T47D (cell line): ENCODE data around the gene FHIT.
A peak's percentile ranks its signal among the peaks of the same experiment; 100 is the strongest.

Experiments
- DNase-seq, 2 experiments: peaks; one replicate each; pipeline versions ENCODE4 v3.0.0 to v3.0.0-alpha.2; 2011 to 2012; ENCODE audit warnings: low read depth in 1 of 2, low spot score in 1 of 2
- JUND ChIP-seq: IDR thresholded peaks from 2 replicates; pipeline ENCODE4 v1.6.1; 2012; ENCODE audit warnings: low read depth
- in situ Hi-C: cut with HindIII; loops from 2 replicates; pipeline ENCODE4 v1.10.0; 2016; ENCODE audit warnings: low sequenced_read_pairs, low pct_unique_long_range_greater_than_20kb

The FHIT gene

DNA sequence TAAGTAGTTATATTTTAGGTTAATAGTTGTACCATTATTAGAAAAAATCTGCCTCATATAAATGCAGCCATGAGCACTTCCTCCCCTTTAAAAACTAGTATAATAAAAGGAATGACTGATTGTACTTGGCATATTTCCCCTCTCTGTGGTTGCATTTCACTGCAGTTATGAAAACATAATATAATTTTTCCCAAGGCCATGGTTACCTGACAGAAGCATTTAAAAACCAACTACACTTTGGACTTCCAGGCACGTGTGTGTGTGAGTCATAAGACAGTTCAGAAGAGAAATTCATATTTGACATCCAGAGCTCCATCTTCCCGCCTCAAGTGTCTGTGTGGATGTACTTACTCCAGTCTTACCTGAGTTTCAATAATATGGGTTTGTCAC lies 1373.2 kb downstream of the FHIT start:
- TF ChIP-seq JUND = no peak
- in situ Hi-C loops = no loop called here
- no peak for DNase-seq

DNA sequence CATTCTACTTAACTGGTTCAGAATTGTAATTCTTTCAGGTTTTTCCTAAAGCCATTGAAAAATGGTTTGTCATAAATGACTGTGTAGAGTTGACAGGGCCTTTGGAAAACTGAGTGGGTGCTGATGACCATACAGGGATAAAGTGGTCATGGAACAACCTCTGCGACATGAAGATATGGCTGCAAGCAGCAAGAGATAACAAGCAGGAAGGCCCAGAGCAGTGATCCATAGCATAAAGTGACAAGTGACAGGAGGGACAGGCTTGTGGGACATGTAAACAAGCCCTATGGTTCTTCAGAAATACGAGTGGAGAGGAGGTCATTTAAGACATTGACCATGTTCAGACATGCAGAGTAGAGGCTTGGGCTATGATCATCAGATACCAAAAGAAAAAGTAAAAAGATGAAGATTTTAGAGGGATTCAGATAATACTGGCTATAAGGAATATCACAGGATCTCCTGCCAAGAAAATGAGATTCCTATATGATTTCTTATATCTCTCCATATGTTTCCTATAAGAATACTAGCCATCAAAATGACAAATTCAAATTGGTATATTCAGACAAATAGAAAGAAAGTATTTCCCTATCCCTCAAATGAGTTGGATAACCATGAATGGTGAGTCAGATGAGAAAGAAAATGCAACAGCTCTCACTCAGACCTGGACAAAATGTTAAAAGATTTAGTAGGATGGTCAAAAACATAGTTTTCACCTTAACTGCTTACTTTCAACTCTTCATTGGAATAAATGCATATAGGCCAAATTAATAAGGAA lies 1373.8 kb downstream of the FHIT start:
- DNase-seq = no peak
- TF ChIP-seq JUND = no peak
- in situ Hi-C loops = no loop called here

DNA sequence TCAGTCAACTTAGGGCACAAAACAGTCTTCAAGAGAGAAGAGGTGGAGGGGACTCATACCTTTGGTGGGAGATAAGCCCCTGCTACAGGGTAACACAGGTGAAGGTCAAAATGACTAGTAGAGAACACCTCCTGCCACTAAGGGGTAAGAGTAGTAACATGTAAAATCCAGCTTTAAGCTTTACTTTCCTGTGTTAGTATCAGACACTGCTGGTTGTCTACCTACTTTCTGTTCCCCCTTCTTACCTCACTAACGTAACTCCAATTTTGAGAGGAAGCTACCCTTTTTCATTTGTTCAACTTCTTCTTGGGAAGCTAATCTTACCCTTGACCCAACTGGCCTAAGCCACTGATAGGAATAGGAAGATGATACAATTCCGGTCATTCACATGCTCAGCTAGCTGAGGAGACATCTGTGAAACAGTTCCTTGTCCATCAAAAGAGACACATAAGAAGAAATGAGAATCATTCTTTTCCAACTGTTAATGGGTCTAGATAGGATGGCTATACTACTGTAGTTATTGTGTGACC lies 1374.7 kb downstream of the FHIT start:
- no peak for TF ChIP-seq JUND
- DNase-seq = no peak
- in situ Hi-C loops = no loop called here

DNA sequence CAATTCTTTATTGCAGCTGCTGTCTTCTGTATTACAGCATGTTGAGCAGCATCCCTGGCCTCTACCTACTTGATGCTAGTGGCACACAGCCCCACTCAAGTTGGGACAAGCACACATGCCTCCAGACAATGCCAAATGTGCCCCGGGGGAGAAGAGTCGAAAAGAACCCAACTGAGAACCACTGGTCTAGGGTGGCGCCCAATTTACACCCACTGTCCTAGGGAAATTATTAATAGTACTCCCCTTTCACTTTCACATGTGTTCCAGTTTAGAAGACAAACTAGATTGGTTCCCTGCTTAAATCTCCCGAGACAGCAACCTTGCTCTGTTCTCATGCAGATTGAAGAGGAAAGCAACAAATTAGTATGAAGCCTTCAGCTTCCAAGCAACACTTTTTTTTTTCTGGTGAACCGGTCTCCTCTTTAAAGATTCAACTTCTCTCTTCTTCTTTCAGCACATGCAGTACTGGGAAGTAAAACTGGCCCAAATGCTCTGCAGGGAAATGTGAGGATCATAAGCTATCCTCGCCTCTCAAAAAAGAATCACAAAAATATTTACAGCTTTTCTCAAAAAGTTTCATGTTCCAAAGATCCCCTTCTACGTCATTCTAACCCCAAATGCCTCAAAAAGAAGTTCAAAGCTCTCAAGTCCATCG lies 1377.5 kb downstream of the FHIT start:
- in situ Hi-C loops = no loop called here
- no peak for TF ChIP-seq JUND
- DNase-seq = no peak

DNA sequence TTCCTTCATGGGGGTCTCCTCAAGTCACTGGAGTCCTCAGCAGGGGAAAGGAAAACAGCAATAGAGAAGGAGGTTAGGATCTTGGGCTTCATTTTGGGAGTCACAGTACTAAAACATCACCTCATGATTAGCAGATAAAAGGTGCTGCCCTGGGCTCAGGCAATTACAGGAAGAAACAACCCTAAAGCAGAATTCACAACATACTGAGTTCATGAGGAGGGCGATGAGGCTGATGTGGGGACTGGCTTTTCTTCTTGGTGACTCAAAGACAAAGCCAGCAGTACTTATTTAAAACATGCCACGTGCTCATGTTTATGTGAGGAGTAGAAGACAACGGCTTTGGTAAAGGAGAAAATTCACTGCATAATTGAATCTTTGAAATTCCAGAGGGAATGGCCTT lies 1379.1 kb downstream of the FHIT start:
- in situ Hi-C loops = no loop called here
- no peak for DNase-seq
- TF ChIP-seq JUND = no peak

DNA sequence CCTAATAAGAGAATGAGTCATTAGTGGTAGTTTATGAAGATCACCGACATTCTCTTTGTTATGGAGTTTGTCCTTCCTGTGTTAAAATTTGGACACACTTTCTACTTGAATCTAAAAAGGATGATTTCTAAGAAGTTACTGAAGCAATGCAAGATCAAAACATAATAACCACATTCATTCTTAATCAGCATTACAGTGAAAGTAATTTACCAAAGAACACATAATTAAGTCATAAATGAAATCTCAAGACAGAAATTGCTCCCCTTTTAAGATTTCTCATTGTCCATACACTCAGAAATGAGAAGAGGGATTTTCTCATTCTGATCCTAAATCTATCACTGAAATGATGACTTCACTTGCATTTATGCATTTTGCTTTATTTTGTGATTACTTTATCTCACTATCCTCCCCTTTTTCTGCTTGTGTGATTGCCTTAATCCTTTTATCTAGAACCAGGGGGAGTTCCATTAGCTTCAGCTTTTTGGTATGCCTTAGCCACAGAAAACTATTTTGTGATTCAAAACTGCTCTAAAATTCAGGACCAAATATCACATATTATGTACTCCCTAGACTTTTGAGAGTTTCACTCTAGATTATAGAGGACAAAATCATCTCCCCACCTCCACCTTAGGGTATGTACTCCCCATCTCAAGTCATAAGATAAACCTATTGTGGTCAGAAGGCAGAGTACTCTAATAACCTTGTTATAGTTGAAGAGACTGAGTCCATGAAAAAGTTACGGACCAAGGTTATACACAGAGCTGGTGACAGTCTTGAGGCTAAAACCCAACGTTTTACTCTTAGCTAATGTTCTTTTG lies 1383.9 kb downstream of the FHIT start:
- no peak for DNase-seq
- in situ Hi-C loops = no loop called here
- TF ChIP-seq JUND = no peak

DNA sequence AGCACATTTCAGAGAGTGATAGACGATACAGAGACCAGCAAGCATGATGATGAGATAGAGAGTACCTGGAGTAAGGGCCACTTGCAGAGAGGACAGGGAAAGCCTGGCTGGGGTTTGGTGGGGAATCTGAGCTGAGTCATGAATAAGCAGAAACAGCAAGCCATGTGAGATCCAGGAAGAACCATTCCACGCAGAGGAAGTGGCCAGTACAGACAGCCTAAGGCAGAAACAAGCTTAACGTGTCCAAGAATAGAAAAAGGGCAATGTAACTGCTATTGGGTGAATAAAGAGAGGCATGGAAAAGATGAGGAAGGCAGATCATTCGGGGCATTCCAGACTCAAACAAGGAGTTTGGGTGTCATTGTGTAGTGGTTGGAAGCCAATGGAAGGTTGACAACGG lies 1385.2 kb downstream of the FHIT start:
- in situ Hi-C loops = no loop called here
- no peak for DNase-seq
- TF ChIP-seq JUND = no peak

DNA sequence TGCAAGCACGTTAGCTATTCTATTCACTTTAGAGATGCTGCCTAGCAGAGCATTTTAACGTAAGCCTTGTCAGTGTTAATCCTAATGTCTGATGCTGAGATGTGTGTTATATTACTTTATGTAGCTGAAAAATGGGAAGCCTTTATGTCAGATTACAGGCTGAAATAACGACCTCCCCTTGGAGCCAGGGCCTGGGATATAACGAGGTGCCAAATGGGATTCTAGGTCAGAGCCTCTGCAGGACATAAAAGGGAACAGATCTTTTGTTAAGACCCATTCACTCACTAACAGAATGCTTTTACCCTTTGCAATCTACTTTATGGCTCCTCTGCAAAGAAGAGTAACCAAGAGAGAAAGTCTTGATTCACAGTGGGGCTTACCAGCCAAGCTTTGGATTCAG lies 1385.9 kb downstream of the FHIT start:
- no peak for TF ChIP-seq JUND

DNA sequence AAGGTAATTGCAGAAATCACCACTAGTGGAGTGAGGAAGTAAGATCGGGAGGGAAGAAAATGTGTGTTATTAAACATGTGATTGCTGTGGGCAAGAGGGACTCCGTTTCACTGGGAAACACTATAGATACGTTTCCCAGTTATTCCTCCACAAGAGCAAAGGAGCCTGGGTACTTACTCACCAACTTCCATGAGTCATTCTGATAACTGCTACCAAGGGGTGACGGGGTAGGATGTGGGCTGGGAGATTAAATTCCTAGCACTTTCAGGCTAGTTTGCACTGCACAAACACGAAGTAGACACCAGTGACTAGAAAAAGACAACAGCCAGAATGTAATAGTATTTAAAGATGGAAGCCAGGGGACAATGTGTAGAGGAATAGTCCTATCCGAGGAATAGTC lies 1388.6 kb downstream of the FHIT start:
- no peak for DNase-seq
- in situ Hi-C loops = no loop called here
- TF ChIP-seq JUND = no peak

More for the DNA sequence above, 1385.9 kb downstream of the FHIT start:
- no peak for DNase-seq
- in situ Hi-C loops = no loop called here

DNA sequence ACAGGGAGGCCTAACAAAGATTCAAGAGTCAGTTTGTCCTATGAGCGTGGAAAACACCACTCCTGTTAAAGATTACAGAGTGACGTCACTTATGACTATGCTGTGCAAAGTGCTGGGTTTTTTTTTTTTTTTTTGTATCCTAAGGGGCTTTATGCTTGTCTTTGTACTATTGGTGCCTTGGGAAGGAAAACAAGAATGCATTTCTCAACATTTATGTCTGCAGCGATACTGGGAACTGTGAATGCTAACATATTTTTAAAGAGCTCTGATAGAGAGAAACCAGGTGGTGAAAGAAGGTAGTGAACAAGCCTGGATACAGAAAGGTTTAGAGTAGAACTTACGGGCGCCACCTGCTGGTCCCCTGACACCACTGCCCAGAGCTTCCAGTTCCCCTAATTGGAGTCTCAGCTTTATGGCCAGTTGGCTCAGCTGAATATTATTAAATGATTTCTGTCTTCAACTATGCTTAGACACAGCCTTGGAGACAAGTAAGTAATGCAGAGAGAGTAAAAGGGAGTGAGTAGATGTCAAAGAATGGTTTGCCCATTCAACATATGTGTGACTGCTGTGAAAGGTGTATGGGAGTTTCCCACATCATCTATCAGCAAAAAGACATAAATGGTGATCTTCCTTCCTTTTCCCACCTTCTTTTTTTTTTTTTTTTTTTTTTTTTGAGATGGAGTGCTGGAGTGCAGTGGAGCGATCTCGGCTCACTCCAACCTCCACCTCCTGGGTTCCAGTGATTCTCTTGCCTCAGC lies 1393.5 kb downstream of the FHIT start:
- TF ChIP-seq JUND = no peak
- in situ Hi-C loops = no loop called here
- peak; percentile 32 to 77 for DNase-seq

DNA sequence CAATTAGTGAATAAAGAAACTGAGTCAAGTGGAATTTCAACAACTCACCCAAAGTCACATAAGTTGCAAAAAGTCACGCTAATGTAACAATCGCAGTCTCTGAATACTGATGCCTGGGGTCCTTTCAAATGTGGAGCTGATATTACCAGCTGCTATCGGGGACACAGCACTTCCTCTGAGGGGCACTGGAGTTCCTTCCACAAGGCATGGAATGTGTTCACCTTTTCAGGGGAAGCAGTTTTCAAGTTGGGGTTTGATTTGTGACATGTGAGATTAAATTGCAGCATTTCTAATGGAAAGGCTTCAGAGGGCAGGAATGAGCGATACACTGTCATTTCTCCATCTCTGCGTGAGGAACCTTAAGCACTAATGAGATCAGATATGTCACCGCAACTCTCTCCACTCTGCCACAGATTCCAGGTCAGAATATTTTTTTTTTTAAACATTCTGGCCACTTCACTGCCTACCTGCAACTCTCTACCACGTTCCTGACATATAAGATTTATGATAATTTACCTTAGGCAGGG lies 1394.3 kb downstream of the FHIT start:
- DNase-seq = no peak
- TF ChIP-seq JUND = no peak
- in situ Hi-C loops = no loop called here
